Activated effector memory CD4-positive, alpha-beta T cell treated with anti-CD3 and anti-CD28 coated beads, Interleukin-2, amount 50 U/mL, for 16 hours (primary cell): ENCODE measurements around the gene MST1R.

Experiments used
- DNase-seq: peaks from one replicate; pipeline ENCODE4 v3.0.0-alpha.2; 2020

MST1R gene

GRCh38 chr3:49873623-49874022, 30.1 kb downstream of the MST1R start:
- no peak for DNase-seq

- peak; percentile 69 for DNase-seq
These were observed 30.8 kb downstream of the MST1R start for GRCh38 chr3:49872801-49873281.

DNA sequence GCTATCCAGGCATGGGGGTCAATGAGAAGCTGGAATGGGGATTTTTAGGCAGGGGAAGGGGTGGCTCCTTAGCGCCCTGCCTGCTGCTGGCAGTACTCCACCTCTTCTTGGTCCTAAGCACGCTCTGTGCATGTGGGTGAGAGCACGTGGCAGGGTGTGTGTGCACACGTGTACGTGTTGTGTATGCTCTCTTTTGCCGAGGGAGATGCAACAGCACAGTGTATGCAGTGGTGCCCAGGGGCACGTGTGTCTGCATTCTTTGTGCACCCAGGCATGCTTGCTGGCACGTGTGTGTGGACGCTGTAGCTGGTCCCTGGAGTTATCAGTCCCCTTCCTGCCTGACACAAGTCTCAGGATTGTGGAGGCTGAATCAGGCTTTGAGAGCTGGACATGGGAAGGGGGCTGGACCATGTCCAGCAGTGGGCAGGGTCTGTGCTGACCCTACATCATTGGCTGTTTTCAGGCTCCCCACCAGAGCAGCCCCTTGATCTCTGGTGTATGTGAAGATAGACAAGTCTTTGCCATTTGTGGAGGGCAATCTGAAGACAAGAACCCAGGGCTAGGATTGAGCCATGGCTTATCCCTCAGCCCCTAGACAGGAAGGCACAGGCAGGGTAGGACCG, 32.0 kb downstream of the MST1R start:
- no peak for DNase-seq

DNA sequence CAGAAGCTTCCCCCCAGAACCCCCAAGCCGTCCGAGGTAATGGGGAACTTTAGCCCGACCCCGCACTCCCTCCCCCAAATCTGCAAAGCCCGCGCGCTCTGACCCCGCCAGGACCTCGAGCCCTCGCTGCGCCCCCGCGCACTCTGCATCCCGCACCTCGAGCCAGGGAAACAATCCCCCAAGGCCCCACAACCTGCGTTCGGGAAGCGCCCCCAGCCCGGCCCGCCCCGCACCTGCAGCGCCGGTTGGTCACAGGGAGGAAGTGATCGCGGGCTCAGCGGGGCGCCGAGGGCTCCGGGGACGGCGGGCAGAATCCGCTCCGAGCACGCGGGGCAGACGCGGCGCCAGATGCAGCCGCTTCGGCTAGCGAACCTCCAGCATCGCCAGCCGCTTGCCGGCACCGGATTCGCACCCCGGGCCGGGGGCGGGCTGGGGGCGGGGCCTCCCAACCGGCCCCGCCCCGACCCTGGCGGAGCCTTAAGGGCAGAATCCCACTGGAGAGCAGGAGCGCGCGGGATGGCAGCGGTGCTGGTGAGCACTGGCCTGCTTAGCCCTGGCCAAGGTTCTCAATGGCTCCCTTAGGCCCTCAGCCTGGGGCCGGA, 34.0 kb downstream of the MST1R start, which contains the start of gene CAMKV:
Gene CAMKV, minus strand, starts transcription at position 382 of the 602 bp plus-strand sequence. CDS start 7,518 bp downstream, outside the sequence.
- peak; percentile 69 for DNase-seq

- DNase-seq = no peak
These were observed 34.7 kb downstream of the MST1R start for GRCh38 chr3:49868862-49869466.

- DNase-seq = no peak
These were observed 35.8 kb downstream of the MST1R start for GRCh38 chr3:49867871-49868321.

- DNase-seq = no peak
These were observed 36.3 kb downstream of the MST1R start for GRCh38 chr3:49867400-49867799.

- no peak for DNase-seq
These were observed 38.4 kb downstream of the MST1R start for GRCh38 chr3:49865198-49865784.

DNA sequence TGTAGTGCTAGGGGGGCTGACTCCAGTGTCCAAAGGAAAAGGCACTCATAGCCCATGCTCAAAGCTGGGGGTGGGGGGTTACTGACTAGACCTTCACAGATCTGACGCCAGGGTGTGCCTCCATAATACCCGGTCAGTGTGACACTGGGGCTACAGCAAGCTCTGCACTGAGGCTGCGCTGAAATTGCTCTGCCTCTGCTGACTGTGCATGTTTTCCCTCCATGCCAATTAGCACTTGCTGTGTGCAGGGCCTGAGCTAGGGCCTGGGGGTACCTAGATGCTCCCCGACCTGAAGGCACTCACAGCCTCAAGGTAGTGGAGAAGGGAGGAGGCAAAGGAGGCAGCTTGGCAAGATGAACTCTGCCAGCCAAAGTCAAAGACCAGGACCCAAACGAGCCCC, 39.2 kb downstream of the MST1R start:
- DNase-seq = no peak

GRCh38 chr3:49859576-49860305, 43.9 kb downstream of the MST1R start:
- DNase-seq = no peak

DNA sequence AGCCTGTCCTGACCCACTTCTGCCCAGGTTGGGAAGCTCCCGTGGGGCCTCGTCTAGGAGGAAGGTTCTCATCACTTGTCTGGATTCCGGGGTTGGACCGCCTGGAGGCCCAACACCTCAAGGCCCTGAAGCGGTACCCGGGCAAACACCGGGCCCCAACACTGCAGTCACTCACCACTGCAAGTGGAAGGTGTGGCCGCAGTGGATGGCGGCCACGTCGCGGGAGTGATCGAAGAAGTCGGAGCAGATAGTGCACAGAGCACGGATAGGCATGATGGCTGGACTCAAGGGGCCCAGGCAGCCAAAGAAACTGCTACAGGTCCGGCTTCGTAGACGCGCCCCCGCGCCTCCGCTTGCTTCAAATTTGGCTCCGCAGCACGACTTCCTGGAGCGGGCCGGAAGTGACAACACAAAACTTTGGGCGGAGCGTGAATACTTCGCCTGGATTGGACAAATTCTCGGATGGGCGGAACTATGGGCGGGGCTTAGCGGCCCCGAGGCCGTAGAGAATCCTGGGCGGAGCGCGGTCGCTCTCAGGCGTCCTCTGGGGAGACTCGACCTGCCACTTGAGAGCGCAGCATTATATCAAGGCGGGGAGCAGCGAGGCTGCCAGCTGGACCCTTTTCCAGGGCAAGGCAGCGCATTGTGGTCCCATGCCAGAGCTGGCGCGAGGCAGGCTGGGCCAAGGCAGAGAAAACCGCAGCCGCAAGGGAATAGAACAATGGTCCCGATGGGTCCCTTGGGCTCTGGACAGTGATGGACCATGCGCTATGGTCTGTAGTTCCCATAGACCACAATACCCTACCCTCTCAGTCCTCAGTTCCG, 47.3 kb downstream of the MST1R start, which contains the start of gene TRAIP:
Gene TRAIP, minus strand, starts transcription at position 384 of the 825 bp plus-strand sequence. Its CDS starts 111 bp downstream, at position 273.
- peak; percentile 97 for DNase-seq

GRCh38 chr3:49855662-49856061, 48.0 kb downstream of the MST1R start:
- no peak for DNase-seq

DNA sequence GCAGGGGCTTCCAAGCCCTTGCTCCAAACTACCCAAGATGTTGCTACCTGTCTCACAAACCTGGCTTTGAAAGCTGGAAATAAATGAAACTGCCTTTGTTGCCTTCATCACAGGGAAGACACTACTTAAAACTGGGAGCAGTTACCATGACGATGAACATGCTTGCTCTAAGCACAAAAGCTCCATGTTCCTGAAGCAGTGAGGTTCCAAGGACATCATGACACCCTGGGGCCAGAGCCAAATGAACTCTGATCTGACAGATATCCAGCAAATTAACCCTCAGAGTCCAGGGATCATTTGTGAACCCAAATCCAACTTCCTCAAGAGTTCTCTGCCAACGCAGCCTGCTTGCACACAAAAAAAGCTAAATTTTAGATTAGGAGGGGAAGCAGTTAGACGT, 58.0 kb downstream of the MST1R start:
- no peak for DNase-seq

DNA sequence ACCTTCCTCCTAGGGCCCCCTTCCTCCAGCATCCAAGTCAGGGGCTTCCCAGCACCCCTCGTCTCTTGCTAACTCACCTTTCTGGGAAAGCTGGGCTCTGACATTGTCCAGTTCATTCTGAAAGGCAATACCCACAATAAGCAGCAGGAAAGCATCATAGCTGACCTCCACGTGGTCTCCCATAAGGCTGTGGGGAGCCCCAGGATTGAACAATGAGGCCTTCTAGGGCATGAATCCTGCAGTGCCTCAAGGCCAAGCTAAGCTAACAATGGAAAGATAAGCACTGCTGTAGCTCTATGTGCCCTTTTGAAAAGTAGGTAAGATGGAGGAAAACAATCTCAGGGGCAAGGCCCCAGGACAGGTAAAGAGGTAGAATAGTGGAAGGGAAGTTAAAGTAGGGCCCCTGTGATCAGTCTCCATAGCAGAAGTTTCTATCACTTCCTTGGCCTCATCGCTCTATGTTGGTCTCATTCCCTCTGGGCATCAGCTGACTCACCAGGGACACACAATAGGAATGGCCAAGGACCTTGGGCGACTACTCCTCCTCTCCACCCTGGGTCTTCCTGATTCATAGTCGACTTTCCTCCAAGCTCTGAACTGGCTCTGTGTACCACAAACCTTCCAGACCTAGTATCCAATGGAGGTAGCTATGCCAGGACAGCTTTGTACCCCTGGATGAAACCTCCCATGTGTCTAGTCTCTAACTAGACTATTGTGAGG, 59.0 kb downstream of the MST1R start:
- no peak for DNase-seq

- no peak for DNase-seq
These were observed 60.7 kb downstream of the MST1R start for GRCh38 chr3:49842843-49843517.

GRCh38 chr3:49841806-49842205, 61.9 kb downstream of the MST1R start:
- DNase-seq = no peak

- DNase-seq = no peak
These were observed 62.5 kb downstream of the MST1R start for GRCh38 chr3:49841126-49841696.

DNA sequence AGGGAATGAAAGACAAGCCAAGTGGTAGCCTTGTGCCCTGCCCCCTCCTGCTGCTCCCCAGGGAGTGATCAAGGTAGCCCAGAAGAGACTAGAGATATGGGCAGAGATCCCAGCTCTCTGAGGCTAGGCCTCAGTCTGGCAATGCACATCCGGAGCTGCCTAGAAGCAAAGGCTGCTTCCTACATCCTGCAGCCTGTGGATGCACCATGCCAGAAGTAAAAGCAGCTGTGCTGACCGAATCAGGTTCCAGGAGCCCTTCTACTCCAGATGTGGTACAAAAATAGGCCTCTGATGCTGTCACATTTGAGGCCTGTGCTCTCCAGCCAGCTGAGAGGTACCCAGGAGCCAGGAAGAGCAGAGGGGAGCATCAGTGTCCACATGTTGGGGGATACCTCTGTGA, 63.3 kb downstream of the MST1R start:
- DNase-seq = no peak

GRCh38 chr3:49839193-49839809, 64.4 kb downstream of the MST1R start:
- peak; percentile 92 for DNase-seq
